ENCODE data around the gene ATP10B. TPM values are rescaled to one million over a fixed set of nuclear protein-coding genes. Genes with fewer than 3 reads are reported as not detected.

ATP10B gene
- total and polyA plus RNA-seq, 10 of the 15 experiments (the other 5 are each of a cell fraction or from before 2014, with no cell fraction given), result not detected

GRCh38 chr5:160697281-160697680 is 154.7 kb downstream of the ATP10B start:
- FAIRE-seq (no peak), ATAC-seq (no peak), DNase-seq (ENCODE audit: low read depth, low spot score) (no peak)
- TF ChIP-seq SIN3A (IDR thresholded peaks at IDR 0.05; ENCODE audit: low read depth, low read length) (no peak), CHD4 (IDR thresholded peaks at IDR 0.05) (no peak), BACH1 (IDR thresholded peaks at IDR 0.05; ENCODE audit: borderline replicate concordance) (no peak), NRF1 (conservative IDR thresholded peaks at IDR 0.05; ENCODE audit: low read depth, low read length) (no peak), ZSCAN29 (IDR thresholded peaks at IDR 0.05) (no peak), ZZZ3 (IDR thresholded peaks at IDR 0.05; ENCODE audit: control insufficient read depth, insufficient read length, low read depth) (no peak), RUNX3 (IDR thresholded peaks at IDR 0.05; ENCODE audit: low read length) (no peak), RFX5 (IDR thresholded peaks at IDR 0.05; ENCODE audit: low read depth, low read length) (no peak)
- TF ChIP-seq, protein P1, sequence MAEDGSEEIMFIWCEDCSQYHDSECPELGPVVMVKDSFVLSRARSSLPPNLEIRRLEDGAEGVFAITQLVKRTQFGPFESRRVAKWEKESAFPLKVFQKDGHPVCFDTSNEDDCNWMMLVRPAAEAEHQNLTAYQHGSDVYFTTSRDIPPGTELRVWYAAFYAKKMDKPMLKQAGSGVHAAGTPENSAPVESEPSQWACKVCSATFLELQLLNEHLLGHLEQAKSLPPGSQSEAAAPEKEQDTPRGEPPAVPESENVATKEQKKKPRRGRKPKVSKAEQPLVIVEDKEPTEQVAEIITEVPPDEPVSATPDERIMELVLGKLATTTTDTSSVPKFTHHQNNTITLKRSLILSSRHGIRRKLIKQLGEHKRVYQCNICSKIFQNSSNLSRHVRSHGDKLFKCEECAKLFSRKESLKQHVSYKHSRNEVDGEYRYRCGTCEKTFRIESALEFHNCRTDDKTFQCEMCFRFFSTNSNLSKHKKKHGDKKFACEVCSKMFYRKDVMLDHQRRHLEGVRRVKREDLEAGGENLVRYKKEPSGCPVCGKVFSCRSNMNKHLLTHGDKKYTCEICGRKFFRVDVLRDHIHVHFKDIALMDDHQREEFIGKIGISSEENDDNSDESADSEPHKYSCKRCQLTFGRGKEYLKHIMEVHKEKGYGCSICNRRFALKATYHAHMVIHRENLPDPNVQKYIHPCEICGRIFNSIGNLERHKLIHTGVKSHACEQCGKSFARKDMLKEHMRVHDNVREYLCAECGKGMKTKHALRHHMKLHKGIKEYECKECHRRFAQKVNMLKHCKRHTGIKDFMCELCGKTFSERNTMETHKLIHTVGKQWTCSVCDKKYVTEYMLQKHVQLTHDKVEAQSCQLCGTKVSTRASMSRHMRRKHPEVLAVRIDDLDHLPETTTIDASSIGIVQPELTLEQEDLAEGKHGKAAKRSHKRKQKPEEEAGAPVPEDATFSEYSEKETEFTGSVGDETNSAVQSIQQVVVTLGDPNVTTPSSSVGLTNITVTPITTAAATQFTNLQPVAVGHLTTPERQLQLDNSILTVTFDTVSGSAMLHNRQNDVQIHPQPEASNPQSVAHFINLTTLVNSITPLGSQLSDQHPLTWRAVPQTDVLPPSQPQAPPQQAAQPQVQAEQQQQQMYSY (CRISPR knock-in tag; IDR thresholded peaks at IDR 0.05), result no peak
- Histone ChIP-seq H3K9me3 (replicated peaks; ENCODE audit: control insufficient read depth, insufficient read depth, low read length) (no peaks in the 10 kb centered on the region; the same call in 2 of the 3 replicates), H3K9ac (ENCODE audit: control insufficient read depth, insufficient read depth, low read length) (no peak overlapping the region), H3K36me3 (ENCODE audit: control insufficient read depth in 2 of 2, insufficient read depth in 2 of 2, low read length in 1 of 2) (no peaks in the 10 kb centered on the region), H3K27me3 (replicated peaks in 1 of 2; ENCODE audit: control insufficient read depth in 2 of 2, insufficient read depth in 2 of 2, low read length in 1 of 2) (no peaks in the 10 kb centered on the region), H3K4me1 (ENCODE audit: control insufficient read depth, insufficient read depth, low read length) (peaks cover 2% of the 10 kb centered on the region; the same call in 1 of the 2 replicates), H3K4me2 (ENCODE audit: control insufficient read depth, insufficient read depth) (no peak overlapping the region), H3K4me3 (no peak overlapping the region), H3K27ac (ENCODE audit: control insufficient read depth, insufficient read depth) (no peak overlapping the region), H3K79me2 (ENCODE audit: control insufficient read depth, insufficient read depth, low read length) (no peaks in the 10 kb centered on the region), H2AFZ (ENCODE audit: control insufficient read depth, low read depth, low read length) (no peak overlapping the region), H4K20me1 (ENCODE audit: control insufficient read depth, insufficient read depth) (no peaks in the 10 kb centered on the region)
- CTCF ChIA-PET, result interaction anchor here (1.0 to 2.3 kb wide), 2 partner anchors 16 to 259 kb away, joined by 3 to 6 read pairs; no protein-coding TSS in a partner anchor
- no TSS peak for BruUV-seq (replicated peaks)
- intact Hi-C loops (cut with micrococcal nuclease; ENCODE audit: unreplicated experiment), result no loop called here
- 35% methylated on average over 3 of the region's 3 CpGs for WGBS (ENCODE audit: insufficient coverage, insufficient replicate concordance, low lambda C conversion rate, missing lambda C conversion rate)
- SMC1A ChIA-PET (ENCODE audit: uncharacterized antibody, unreplicated experiment), result no interaction called here
- POLR2A ChIA-PET, result no interaction called here
- RAD21 ChIA-PET (ENCODE audit: unreplicated experiment), result no interaction called here
- in situ Hi-C loops (cut with MboI), result no loop called here

Data from GM12878 (cell line).